ENCODE measurements around the gene ZP2.

- TF ChIP-seq EZH2 (IDR thresholded peaks at IDR 0.05; ENCODE audit: insufficient read depth, poor library complexity, severe bottlenecking) (no peak), EZH2phosphoT487 (IDR thresholded peaks at IDR 0.05; ENCODE audit: insufficient read depth, low read depth) (no peak)
Observed at GRCh38 chr16:21157632-21158031, 53.7 kb downstream of the ZP2 start.
